SK-N-MC (cell line): ENCODE data around the gene ABLIM1.

Experiments used
- DNase-seq: peaks from one replicate; pipeline ENCODE4 v3.0.0-alpha.2; 2011; ENCODE audit warnings: low read depth, low spot score
- H3K27ac ChIP-seq: fragments of 200-600 bp; sonication (generic); 2 replicates; pipeline ENCODE4 v1.5.1; 2016; ENCODE audit warnings: mixed run types
- H3K36me3 ChIP-seq: fragments of 200-600 bp; sonication (generic); 2 replicates; pipeline ENCODE4 v1.6.1; 2017; ENCODE audit warnings: antibody characterized with exemption, low read length, mixed read lengths; ENCODE audit not compliant: insufficient read depth
- H3K4me3 ChIP-seq: fragments of 200-600 bp; sonication (generic); 2 replicates; pipeline ENCODE4 v1.5.1; 2016
- H3K9ac ChIP-seq: fragments of 200-600 bp; sonication (generic); 2 replicates; pipeline ENCODE4 v1.8.0; 2017; ENCODE audit warnings: mixed run types, mixed read lengths; ENCODE audit not compliant: insufficient read length
- H3K9me3 ChIP-seq: fragments of 200-600 bp; sonication (generic); 2 replicates; pipeline ENCODE4 v1.6.1; 2017; ENCODE audit warnings: low read depth, mild to moderate bottlenecking, antibody characterized with exemption, low read length, moderate library complexity, mixed read lengths
- EZH2 ChIP-seq: fragments of 200-600 bp; sonication (generic); IDR thresholded peaks from one replicate; pipeline ENCODE4 v1.6.1; 2017; ENCODE audit warnings: antibody characterized with exemption
- FOXP2 ChIP-seq: optimal IDR thresholded peaks from 2 replicates; pipeline ENCODE3; 2011; ENCODE audit warnings: mild to moderate bottlenecking, moderate library complexity; ENCODE audit not compliant: insufficient read depth; ENCODE audit errors: extremely low read length, control extremely low read depth
- POLR2AphosphoS5 ChIP-seq: IDR thresholded peaks from 2 replicates; pipeline ENCODE4 v1.6.1; 2012; ENCODE audit warnings: mild to moderate bottlenecking, low read depth, low read length, borderline replicate concordance

The ABLIM1 gene

GRCh38 chr10:114499630-114500190 lies 158.4 kb downstream of the ABLIM1 start:
- H3K27ac ChIP-seq, result no peak overlapping the region
- H3K4me3 ChIP-seq, result no peak overlapping the region
- no peak for TF ChIP-seq FOXP2
- TF ChIP-seq POLR2AphosphoS5, result no peak
- no peak for TF ChIP-seq EZH2
- H3K9me3 ChIP-seq, result no peaks in the 10 kb centered on the region
- H3K9ac ChIP-seq, result no peak overlapping the region
- no peaks in the 10 kb centered on the region for H3K36me3 ChIP-seq
- no peak for DNase-seq

- Histone ChIP-seq H3K9ac (no peak overlapping the region), H3K27ac (no peak overlapping the region)
Measured at GRCh38 chr10:114499116-114499515, 159.0 kb downstream of the ABLIM1 start.

GRCh38 chr10:114498413-114499111 lies 159.5 kb downstream of the ABLIM1 start:
- Histone ChIP-seq H3K4me3 (no peak overlapping the region), H3K9me3 (no peaks in the 10 kb centered on the region)
- no peak for DNase-seq

More at GRCh38 chr10:114499116-114499515, 159.0 kb downstream of the ABLIM1 start:
- no peak for DNase-seq
- H3K36me3 ChIP-seq, result no peaks in the 10 kb centered on the region
- H3K4me3 ChIP-seq, result no peak overlapping the region
- no peaks in the 10 kb centered on the region for H3K9me3 ChIP-seq
- no peak for TF ChIP-seq POLR2AphosphoS5
- no peak for TF ChIP-seq FOXP2
- TF ChIP-seq EZH2, result no peak

GRCh38 chr10:114495303-114495702 lies 162.8 kb downstream of the ABLIM1 start:
- Histone ChIP-seq H3K9ac (no peak overlapping the region), H3K9me3 (no peaks in the 10 kb centered on the region), H3K36me3 (no peaks in the 10 kb centered on the region), H3K4me3 (no peak overlapping the region), H3K27ac (no peak overlapping the region)
- TF ChIP-seq POLR2AphosphoS5 (no peak), FOXP2 (no peak), EZH2 (no peak)
- no peak for DNase-seq

More at GRCh38 chr10:114498413-114499111, 159.5 kb downstream of the ABLIM1 start:
- no peak overlapping the region for H3K27ac ChIP-seq
- H3K36me3 ChIP-seq, result no peaks in the 10 kb centered on the region
- TF ChIP-seq POLR2AphosphoS5 (no peak), EZH2 (no peak), FOXP2 (no peak)
- no peak overlapping the region for H3K9ac ChIP-seq

GRCh38 chr10:114492351-114493037 lies 165.6 kb downstream of the ABLIM1 start:
- TF ChIP-seq EZH2, result no peak
- no peak for TF ChIP-seq POLR2AphosphoS5
- no peak for TF ChIP-seq FOXP2
- no peak overlapping the region for H3K4me3 ChIP-seq
- no peaks in the 10 kb centered on the region for H3K9me3 ChIP-seq
- no peaks in the 10 kb centered on the region for H3K36me3 ChIP-seq
- H3K27ac ChIP-seq, result no peak overlapping the region
- no peak for DNase-seq
- no peak overlapping the region for H3K9ac ChIP-seq

GRCh38 chr10:114491933-114492332 lies 166.1 kb downstream of the ABLIM1 start:
- Histone ChIP-seq H3K27ac (no peak overlapping the region), H3K9me3 (no peaks in the 10 kb centered on the region), H3K4me3 (no peak overlapping the region), H3K9ac (no peak overlapping the region), H3K36me3 (no peaks in the 10 kb centered on the region)
- no peak for DNase-seq
- TF ChIP-seq EZH2 (no peak), FOXP2 (no peak), POLR2AphosphoS5 (no peak)

- no peak for TF ChIP-seq POLR2AphosphoS5
- no peak for TF ChIP-seq FOXP2
- no peak for TF ChIP-seq EZH2
- Histone ChIP-seq H3K27ac (no peak overlapping the region), H3K36me3 (no peaks in the 10 kb centered on the region), H3K9ac (no peak overlapping the region), H3K4me3 (no peak overlapping the region), H3K9me3 (no peaks in the 10 kb centered on the region)
- no peak for DNase-seq
Measured at GRCh38 chr10:114491419-114491818, 166.7 kb downstream of the ABLIM1 start.

- H3K9me3 ChIP-seq, result no peaks in the 10 kb centered on the region
- H3K4me3 ChIP-seq, result no peak overlapping the region
- H3K27ac ChIP-seq, result no peak overlapping the region
- H3K9ac ChIP-seq, result no peak overlapping the region
- no peak for DNase-seq
- TF ChIP-seq EZH2 (no peak), POLR2AphosphoS5 (no peak), FOXP2 (no peak)
- H3K36me3 ChIP-seq, result no peaks in the 10 kb centered on the region
Measured at GRCh38 chr10:114489521-114490310, 168.4 kb downstream of the ABLIM1 start.
